Measurements from ENCODE around the gene CA10.

- TF ChIP-seq CTCF (optimal IDR thresholded peaks at IDR 0.05 in 1 of 3, IDR thresholded peaks at IDR 0.05 in 1 of 3, conservative IDR thresholded peaks at IDR 0.05 in 1 of 3; ENCODE audit: extremely low read depth in 1 of 3, insufficient read depth in 2 of 3, low read length in 3 of 3) = no peak
- no peak for TF ChIP-seq EZH2 (IDR thresholded peaks at IDR 0.05; ENCODE audit: low read length)
These were observed 269.7 kb downstream of the CA10 start for GRCh38 chr17:51888816-51889215.

Measured in keratinocyte (primary cell).